ENCODE data around the gene SH3D19.

DNA sequence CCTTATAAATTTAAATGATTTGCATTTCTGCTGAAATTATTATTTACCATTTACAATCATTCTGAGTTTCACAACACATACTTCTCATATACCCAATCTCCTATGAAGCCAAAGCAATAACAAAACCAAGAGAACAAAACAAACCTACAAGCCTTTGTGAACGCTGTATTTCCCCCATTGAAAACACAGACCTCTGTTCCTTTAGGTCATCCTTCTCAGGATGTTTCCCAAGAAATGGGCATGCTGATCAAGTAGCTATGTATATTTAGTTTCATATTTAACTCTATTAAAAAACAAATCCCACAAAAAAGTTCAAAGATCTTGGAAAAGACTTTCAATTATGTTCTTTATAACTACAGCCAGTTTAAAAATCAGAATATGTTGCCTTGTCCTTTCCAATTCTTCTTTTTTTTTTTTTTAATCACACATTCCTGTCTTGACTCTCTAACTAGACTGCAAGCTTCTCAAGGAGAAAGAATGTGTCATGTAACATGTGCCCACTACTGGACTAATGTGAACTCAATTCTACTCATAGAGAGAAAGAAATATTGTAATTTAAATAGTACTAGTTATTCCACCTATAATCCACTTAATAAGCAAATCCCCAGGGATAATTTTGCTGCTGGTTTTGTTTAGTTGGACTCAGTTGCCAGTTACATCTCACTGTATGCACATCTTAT lies 132.7 kb downstream of the SH3D19 start:
- no peak for TF ChIP-seq CTCF (IDR thresholded peaks at IDR 0.05)
- no peak for TF ChIP-seq POLR2A (IDR thresholded peaks at IDR 0.05)
- no peak for TF ChIP-seq EP300 (IDR thresholded peaks at IDR 0.05)

All from tibial nerve (tissue), 4 donors.